Lower leg skin (tissue), 4 donors: ENCODE data around the gene PTPN5. TPM values are rescaled to one million over a fixed set of nuclear protein-coding genes. Genes with fewer than 3 reads are reported as not detected.

Experiments
- DNase-seq, 2 donors: peaks; one replicate each; pipeline ENCODE4 v3.0.0-alpha.2; 2019; ENCODE audit warnings: low spot score in 2 of 2
- H3K4me3 ChIP-seq: fragments of 200-600 bp; sonication (generic); 2 replicates; pipeline ENCODE4 v1.5.1; 2017; ENCODE audit warnings: mild to moderate bottlenecking, low read depth; ENCODE audit not compliant: poor library complexity, severe bottlenecking
- CTCF ChIP-seq, 3 donors: fragments of 450-650 bp; IDR thresholded peaks; one replicate each; pipeline ENCODE4 v1.5.1; 2016; ENCODE audit warnings: antibody characterized with exemption in 3 of 3, mild to moderate bottlenecking in 3 of 3, moderate library complexity in 2 of 3
- POLR2A ChIP-seq, 2 donors: fragments of 450-650 bp; IDR thresholded peaks; one replicate each; pipeline ENCODE4 v1.6.1; 2016 to 2017; ENCODE audit warnings: antibody characterized with exemption in 2 of 2, mild to moderate bottlenecking in 1 of 2, moderate library complexity in 1 of 2
- WGBS, 2 donors: methylation state at CpG; one replicate each; pipeline ENCODE4 v1.1.5; 2018; 5-methylcytosine and 5-hydroxymethylcytosine counted together
- intact Hi-C: fragments of 100-400 bp; cut with DNase I; formaldehyde crosslinking; loops from one replicate; pipeline ENCODE4 v1.15.0; 2023; ENCODE audit warnings: low total_unique reads
- total RNA-seq, 4 donors: library from RNA; depleted of rRNA; stranded (reverse); fragments of >200 nt; gene quantifications; one replicate each; pipeline ENCODE4 v1.1.0, GENCODE V29; 2016

The PTPN5 gene
- total RNA-seq, 4 donors from 2014 or later: 0.29 to 2.7 (median 0.69) TPM; not detected in 1

- WGBS, 2 donors: 92 to 93% methylated on average over 4 of the region's 4 CpGs
- no peak for TF ChIP-seq CTCF (IDR thresholded peaks at IDR 0.05)
- no peak for TF ChIP-seq POLR2A (IDR thresholded peaks at IDR 0.05)
- intact Hi-C loops: no loop called here
- no peak overlapping the region for H3K4me3 ChIP-seq
- no peak for DNase-seq
Observed at GRCh38 chr11:18709414-18709813, 82.2 kb downstream of the PTPN5 start.

DNA sequence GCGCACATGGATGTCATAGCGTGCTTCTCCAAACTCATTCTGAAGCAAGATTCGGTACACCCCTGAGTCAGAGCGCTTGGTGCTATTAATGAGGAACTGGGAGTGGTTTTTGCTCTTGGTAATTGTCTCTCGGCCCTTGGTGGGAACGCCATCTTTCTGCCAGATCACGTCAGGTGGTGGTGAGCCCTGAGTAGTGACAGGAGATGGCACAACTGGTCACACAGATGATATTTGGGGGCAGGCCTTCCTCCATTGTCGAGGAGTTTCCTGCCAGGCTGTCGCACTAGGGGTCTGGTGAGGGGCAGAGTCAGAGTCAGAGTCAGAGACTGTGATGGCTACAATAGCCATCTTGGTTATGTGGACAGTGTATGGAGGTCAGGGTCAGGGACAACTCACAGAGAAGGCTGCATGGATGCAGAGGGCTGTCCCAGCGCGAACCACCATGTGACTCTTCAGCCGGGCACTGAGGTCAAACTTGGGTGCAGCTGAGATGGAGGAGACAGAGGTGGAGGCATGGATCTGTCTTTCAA lies 83.7 kb downstream of the PTPN5 start:
- intact Hi-C loops: no loop called here
- 78 to 95% methylated on average over 12 of the region's 12 CpGs for WGBS, 2 donors

GRCh38 chr11:18706330-18707243 lies 85.0 kb downstream of the PTPN5 start:
- TF ChIP-seq CTCF (IDR thresholded peaks at IDR 0.05) (no peak), POLR2A (IDR thresholded peaks at IDR 0.05) (no peak)
- WGBS, 2 donors: 8 to 11% methylated on average over 32 to 34 of the region's 34 CpGs
- peak overlapping the region; percentile 24 for H3K4me3 ChIP-seq
- DNase-seq: peak; percentile 70 to 93
- intact Hi-C loops: no loop called here

More for the DNA sequence above, 83.7 kb downstream of the PTPN5 start:
- no peak for TF ChIP-seq CTCF (IDR thresholded peaks at IDR 0.05)
- no peak overlapping the region for H3K4me3 ChIP-seq
- DNase-seq: no peak

- intact Hi-C loops: no loop called here
- 2 to 7% methylated on average over 19 to 41 of the region's 46 CpGs for WGBS, 2 donors
- no peak for TF ChIP-seq POLR2A (IDR thresholded peaks at IDR 0.05)
- TF ChIP-seq CTCF (IDR thresholded peaks at IDR 0.05): no peak
- peak overlapping the region; percentile 10 for H3K4me3 ChIP-seq
- DNase-seq: no peak
Observed at GRCh38 chr11:18705651-18706281, 85.8 kb downstream of the PTPN5 start.

DNA sequence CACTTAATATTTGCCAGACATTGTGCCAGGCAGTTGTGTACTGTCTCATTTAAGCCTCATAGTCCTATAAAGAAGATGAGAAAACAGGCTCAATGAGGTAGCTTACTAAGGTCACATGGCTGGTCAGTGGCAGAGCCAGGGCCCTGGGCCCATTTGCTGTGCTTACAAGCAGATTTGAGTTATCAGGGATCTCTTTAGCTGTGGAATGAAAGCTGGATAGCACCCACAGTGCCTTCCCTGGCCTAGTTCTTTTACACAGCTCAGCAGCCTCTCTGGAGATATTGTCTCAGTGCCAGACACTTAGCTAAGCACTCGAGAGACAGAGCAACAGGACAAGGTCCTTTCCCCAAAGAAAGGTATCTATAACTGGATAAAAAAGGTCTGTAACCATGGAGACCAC lies 86.9 kb downstream of the PTPN5 start:
- no peak for TF ChIP-seq POLR2A (IDR thresholded peaks at IDR 0.05)
- TF ChIP-seq CTCF (IDR thresholded peaks at IDR 0.05): no peak
- intact Hi-C loops: no loop called here
- 48 to 52% methylated on average over 1 of the region's 1 CpG for WGBS, 2 donors
- H3K4me3 ChIP-seq: no peak overlapping the region
- no peak for DNase-seq
